Nucleus accumbens (tissue), 56 donors: ENCODE results near the gene PRKD2.
A peak's percentile ranks its signal among the peaks of the same experiment; 100 is the strongest.

ENCODE experiments used
- DNase-seq, 56 donors: peaks; one replicate each; lab custom pipeline; 2025; lab: John Stamatoyannopoulos, UW

Gene PRKD2

DNA sequence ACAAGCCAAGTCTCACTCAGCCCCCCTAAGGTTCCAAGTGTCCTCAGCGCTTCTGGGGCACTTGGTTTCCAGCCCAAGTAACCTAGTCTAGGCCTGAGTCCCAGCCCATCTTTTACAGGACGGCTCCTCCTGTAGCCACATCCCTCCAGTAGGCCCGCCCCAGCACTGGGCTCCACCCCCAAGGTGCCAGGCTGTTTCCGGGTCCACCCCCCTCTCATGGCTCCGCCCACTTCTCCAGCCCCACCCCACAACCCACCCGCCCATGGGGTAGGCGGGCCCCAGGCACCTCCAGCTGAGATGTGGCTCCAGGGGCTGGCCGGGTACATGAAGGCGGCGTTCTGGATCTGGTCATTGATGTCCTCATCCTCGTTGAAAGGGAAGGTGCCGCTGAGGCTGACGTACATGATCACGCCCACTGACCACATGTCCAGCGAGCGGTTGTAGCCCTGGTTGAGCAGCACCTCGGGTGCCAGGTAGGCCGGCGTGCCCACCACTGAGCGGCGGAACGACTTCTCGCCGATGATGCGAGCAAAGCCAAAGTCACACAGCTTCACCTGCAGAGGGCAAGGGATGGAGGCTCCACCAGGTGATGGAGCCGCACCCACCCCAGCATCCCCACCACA lies 38.7 kb downstream of the PRKD2 start:
- peak in 1 of 56 donors; percentile 4 for DNase-seq

DNA sequence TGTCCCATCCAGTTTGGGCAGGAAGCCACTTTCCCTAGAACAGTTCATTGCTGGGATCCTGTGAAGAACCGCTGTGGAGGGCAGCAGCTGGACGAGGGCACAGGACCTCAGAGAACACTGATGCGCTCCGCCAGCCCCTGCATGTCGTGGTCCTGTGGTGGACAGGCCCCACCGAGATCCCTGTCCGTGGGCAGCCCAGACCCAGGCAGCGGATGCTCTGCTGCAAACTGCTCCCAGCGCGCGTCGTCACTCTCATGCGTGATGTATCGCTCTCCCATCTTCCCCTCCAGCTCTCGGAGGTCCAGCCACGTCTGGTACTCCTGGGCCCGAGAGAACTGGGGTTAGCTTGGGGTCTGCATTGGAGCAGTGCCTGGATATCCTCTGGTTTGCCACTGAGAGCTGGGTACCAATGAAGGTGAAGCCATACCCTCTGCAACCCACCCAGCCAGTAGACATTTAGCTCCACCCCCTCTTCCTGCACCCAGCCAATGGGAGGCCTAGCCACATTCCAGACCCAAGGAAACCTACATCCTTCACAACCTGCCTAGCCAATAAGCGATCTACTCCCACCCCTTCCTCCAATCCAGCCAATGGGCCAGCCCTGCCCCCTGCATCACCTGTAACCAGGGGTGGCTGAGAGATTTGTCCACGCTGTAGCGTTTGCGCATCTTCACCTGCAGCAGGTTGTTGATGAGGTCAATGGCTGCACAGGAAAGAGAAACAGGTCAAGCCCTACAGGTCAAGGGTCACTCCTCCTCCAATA lies 42.3 kb downstream of the PRKD2 start:
- peak in 3 of 56 donors; percentile 9 to 27 (median 16) for DNase-seq

DNA sequence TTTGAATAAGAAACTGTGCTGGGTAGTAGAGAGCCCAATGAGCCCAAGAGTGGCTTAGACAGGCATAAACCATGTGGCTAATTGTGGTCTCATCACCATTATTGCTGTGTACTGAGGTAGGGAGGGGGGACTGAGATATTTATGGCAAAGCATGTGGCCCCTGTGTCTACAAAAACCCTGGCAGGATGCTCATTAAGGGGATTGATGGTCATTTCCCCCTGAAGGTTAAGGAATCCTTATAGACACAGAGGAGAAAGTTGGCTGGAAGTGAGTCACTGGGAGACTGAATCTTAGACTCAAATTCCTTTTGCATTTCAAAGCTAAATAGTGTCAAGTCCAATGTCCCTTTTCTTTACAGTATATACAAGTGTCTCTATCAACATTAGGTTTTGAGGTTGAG lies 46.1 kb downstream of the PRKD2 start:
- no peak for DNase-seq

DNA sequence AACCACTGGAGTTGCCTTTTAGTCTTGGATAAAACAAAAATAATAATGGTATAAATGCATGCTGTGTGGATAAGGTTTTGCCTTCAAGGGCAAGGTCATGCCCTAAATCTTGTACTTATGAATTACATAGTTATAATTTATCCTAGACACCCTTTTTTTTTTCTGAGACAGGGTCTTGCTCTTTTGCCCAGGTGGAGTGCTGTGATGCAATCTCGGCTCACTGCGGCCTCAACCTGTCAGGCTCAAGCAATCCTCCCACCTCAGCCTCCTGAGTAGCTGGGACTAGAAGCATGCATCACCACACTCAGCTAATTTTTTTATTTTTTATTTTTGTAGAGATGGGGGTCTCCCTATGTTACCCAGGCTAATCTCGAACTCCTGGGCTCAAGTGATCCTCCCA lies 48.3 kb downstream of the PRKD2 start:
- no peak for DNase-seq

DNA sequence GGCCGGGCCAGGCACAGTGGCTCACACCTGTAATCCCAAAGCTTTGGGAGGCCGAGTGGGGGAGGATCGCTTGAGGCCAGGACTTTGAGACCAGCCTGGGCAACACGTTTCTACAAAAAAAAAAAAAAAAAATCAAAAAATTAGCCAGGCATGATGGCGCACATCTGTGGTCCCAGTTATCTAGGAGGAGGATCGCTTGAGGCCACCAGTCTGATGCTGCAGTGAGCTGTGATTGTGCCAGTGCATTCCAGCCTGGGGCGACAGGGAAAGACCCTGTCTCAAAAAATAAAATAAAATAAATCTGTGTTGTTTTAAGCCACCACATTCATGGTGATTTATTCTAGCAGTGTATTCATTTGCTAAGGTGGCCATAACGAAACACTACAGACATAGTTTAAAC lies 51.8 kb downstream of the PRKD2 start:
- no peak for DNase-seq

DNA sequence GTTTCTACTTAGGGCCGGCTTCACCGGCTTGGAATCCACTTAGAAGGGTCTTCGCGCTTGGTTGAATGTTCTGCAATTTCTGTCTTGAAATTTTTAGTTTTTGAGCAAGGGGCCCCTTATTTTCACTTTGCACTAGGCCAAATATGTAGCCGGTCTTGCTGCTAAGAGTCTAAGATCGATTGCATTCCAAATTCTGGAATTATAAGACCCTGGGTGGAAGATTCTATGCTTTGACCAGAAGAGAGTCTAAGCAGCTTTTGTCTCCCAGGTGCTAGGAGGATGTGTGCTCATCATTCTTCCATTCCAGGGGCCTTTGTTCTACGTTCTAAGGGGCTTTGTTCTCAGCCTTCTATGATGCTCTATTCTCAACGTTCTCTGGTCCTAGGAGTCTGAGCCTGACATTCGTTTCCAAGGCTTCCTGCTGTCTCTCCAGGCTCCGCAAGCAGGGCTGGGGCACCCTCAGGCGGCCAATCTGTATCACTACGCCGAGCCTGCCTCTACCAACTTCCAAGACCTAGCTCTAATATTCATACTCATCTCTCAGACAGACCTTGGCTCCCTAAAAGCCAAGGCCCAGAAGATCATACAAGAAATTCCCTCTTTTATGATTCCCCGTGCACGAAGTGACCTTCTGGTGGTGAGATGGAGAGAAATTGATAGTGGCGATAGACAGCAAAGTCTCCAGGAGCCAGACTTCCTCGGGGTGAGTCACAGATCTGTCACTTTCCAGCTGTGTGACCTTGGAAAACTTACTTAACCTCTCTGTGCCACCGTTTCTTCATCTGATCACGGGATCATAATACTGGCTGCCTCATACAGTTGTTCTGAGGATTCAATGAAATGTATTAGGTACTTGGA lies 55.0 kb downstream of the PRKD2 start:
- peak; percentile 15 to 94 (median 85) for DNase-seq

DNA sequence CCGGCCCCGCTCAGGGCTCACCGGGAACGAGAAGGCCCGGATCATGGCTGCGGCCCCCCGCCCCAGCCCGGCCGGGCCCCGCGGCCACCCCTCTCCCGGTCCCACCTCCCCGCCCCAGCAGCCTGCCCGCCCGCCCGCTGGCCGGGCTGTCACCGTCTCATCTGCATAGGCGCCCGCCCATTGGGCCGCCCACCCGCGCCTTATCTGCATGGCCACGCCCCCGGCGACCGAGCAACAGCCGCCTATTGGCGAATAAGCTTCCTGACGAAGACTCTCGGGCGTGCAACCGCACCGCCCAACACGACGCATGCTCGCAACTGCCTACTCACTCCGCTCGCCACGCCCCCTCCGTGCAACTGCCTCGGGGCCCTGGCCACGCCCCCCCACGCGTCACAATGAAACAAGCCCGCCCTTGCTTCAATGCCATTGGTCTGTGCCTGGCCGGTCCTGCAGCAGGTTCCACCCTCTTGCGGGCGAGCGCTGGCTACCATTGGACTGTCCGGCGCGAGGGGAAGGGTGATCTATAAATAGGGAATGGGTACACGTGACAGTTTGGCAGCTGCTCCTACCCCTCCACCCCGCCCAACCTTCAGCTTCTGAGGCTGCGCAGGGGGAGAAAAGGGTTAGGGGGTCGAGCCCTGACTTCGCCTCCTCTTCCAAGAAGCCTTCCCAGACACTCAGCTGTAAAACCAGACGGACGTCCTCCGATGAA lies 55.7 kb downstream of the PRKD2 start, which contains the start of gene DACT3:
Gene DACT3, minus strand, starts transcription at position 163 of the 712 bp plus-strand sequence. Its CDS starts 118 bp downstream, at position 45.
- DNase-seq: peak; percentile 98 to 100 (median 100)

DNA sequence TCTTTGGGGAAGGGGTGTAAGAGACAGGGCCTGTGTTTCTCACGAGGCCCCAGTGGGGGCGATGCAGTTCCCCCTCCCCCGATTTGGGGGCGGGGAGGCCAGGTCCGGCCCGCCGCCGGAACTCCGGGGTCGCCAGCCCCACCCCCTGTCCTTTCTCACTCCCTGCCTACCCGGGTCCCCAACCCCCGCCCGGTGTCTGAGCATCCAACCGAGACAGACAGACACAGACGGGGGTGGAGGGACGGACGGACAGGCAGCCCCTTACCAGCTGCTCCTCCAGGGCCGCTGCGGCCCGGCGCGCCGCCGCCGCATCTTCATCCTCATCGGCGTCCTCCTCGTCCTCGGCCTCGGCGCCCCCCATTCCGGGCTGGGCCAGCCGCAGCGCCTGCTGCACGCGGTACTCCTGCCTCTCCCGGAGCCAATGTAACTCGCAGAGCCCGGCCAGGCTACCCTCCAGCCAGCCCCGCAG lies 56.3 kb downstream of the PRKD2 start:
- peak in 22 of 56 donors; percentile 21 to 69 (median 50) for DNase-seq

DNA sequence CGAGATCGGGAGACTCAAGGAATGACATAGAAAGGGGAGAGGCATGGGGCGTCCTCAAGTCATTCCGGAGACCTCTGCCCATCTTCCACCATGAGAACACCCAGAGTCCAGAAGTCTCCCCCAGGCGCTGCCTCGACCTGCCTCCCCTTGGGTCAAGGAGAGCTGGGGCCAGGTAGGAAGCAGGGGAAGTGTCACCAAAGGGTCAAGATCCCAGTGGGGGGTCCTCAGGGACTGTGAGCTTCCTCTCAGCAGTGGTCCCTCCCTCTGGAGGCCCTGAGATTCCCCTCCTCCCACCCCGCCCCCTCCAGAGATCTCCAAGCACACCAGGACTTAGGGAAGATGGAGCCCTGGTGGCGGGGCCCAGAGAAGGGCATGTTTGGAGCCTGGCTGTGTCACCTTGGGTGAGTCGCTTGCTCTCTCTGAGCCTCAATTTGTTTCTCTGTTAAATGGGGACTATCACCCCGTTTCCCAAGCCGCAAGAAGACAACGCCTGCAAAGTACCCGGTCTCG lies 56.9 kb downstream of the PRKD2 start:
- DNase-seq: peak in 40 of 56 donors; percentile 12 to 61 (median 42)

DNA sequence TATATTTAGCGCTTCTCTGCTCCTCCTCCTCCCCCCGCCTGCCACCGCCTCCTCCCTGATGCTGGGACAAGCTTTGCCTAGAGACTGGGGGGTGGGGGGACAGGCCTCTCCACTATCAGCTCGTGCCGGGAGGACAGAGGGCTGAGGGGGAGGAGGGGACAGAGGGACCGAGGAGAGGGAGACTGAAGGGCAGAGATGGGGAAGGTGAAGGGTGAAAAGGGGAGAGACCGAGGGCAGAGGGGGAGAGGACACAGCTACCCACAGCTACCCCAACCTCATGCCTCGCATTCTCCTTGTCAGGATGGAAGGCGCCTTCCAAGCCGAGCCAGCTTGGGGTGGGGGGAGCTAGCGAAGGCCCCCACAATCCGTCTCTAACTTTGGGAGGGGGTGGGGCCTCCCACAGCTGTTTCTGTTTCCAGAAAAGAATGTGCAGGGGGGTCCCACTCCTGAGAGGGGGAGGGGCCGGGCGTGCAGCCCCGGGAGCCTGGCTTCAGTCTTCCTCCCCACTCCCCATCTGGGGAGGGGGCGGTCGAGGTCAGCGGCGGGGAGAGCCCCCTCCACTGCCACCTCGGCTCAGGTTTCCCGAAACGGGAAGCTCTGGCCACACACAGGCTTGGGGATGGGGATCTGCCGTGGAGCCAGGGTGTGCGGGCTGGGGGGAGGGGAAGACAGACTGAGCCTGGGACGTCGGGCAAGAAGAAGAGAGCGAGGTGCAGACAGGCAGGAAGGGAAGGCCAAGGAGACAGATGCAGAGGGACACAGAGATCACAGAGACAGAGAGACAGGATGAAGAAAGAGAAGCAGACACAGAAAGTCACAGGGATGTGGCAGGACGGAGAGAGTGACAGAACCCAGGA lies 57.5 kb downstream of the PRKD2 start:
- peak in 50 of 56 donors; percentile 6 to 70 (median 44) for DNase-seq

DNA sequence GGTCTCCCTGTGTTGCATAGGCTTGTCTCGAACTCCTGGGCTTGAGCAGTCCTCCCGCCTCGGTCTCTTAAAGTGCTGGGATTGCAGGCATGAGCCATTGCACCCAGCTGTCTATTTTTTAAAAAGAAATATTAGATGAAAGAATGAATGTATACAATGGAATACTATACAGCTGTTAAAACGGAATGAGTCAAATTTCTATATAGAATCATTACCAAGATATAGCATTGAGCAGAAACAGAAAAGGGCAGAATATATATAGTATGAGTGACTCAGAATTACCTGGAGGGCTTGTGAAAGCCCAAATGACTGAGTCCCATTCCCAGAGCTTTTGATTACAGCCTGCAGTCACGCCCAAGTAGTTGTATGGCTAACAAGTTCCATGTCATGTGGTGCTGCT lies 60.4 kb downstream of the PRKD2 start:
- peak in 1 of 56 donors; percentile 8 for DNase-seq

DNA sequence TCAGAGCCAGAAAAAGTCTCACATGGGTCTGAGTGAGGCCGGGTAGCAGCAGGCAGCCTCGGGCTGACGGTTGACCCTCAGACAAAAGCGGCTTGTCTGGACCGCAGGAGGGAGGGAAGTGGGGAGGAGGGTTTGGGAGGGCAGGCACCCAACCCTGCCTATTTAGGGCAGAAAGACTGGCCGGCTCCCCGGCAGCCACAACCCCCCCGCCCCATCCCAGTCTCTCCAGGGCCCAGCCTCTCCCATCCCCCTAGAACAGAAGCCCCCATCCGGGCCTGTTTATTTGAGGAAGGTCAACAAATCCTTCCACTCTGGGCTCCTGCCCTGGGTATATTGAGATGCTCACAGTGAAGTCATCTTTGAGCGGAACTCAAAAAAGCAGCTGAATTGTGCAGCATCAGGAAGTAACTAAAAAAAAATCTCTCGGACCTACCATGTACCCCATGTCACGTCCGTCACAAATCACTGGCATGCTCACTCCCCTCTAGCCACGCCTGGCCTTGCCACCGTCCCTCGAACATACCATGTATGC lies 62.2 kb downstream of the PRKD2 start:
- DNase-seq: peak in 54 of 56 donors; percentile 11 to 90 (median 73)

DNA sequence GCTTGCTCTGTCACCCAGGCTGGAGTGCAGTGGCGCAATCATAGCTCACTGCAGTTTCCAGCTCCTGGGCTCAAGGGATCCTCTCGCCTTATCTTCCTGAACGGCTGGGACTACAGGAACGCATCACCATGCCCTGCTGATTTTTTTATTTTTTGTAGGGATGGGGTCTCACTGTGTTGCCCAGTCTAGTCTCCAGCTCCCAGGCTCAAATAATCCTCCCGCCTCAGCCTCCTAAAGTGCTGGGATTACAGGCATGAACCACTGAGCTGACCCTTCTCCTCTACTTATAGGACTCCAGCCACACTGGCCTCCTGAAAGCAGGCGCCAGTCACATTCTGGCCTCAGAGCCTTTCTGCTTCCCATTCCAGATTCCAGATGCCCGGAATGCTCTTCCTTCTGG lies 66.5 kb downstream of the PRKD2 start:
- DNase-seq: no peak

DNA sequence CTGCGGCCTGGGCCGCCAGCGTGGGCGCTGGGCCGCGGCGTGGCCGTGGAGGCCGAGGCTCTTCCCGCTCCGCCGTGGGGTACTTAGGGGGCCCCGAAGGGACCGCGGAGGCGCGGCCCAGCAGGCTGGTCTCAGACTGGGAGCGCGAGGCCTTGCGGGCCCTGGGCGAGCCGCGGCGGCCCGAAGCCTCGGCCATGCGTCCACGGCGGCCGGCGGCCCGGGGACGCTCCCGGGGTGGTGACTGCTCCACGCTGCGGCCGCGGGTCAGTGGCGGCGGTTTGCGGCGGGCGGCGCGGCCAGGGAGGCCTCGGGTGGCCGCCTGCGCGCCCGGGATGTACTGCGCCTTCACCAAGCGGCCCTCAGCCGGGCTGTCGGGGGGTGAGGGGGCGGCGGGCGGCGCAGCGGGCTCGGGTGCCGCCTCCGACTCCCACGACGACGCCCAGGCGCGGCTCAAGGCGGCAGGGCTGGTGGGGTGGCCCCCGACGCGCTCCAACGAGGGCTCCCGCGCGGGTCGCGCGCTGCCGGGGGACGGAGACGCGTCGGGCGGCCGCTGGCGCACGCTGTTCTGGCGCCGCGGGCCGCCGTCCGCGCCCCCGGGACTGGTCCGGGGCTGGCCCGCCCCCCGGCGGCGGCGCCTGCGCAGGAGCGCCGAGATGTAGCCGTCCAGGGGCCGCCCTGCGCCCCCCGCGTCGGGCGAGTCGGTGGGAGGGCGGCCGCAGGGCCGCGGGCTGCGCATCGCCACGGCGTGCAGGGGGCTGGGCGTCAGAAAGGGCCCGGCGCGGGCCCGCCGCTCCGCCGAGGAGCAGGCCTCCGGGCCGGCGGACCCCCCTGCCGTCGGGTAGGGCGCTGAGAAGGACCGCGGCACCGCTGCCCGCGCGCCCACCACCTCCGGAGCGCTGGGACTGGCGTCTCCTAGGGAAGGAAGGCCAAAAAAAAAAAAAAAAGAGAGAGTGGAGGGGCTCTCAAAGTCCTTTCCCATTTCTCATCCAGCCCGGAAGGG lies 67.7 kb downstream of the PRKD2 start:
- DNase-seq: no peak

DNA sequence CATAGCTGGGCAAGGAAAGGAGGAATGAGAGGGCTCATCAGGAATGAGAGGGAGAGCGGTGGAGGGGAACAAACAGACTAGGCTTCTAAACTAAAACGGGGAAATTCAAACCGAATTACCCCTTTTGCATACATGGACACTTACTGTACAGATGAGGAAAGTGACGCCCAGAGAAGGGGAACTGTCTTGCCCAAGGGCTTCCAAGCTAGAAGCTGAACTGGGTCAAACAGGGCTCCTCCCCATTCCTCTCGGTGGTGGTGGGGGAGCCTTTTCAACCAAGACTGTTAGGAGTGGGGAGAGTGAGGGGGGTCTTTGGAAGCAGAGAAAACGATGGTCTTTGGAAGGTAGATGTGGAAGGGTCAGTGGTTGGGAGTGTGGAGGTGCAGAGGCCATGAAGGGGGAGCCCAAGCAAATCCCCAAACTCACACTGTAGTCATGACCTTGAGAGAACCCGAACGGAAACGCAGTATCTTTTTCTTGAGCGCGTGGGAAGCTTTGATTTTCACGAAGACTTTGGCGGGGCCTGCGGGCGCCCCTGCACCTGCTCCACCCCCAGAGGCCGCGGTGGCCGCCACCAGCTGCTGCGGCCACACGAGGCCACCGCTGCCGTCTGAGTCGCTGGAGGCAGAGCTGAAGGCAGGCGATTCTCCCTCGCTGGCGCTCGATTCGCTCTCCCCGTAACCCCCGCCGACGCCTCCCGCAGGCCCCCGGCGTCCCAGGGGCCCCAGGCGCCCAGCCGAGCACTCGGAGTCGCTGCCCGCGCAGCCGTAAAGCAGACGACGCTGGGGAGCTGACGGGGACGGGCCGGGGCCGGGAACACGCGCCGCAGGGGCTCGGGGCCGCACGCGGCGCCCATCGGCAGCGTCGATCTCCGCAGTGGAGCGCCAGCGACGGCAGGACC lies 68.6 kb downstream of the PRKD2 start:
- DNase-seq: no peak

DNA sequence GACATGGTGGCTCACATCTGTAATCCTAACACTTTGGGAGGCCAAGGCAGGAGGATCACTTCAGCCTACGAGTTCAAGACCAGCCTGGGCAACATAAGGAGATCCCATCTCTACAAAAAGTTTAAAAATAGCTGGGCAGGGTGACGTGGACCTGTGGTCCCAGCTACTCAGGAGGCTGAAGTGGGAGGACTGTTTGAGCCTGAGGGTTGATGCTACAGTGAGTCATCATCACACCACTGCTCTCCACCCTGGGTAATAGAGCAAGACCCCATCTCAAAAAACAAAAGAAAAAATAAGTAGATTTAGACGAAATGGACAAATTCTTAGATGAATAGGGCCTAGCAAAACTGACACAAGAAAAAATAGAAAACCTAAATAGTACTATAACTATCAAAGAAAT lies 70.5 kb downstream of the PRKD2 start:
- no peak for DNase-seq
